HK-2 (cell line): ENCODE results near the gene DNAH10.
"Not testable (repeated sequence)": the region's sequence is repeated elsewhere in the genome, so short reads cannot be mapped to it uniquely, and the experiment has no call there.

Experiments used
- DNase-seq: peaks from one replicate; pipeline ENCODE4 v3.0.0-alpha.2; 2018; ENCODE audit not compliant: unreplicated experiment

Gene DNAH10

GRCh38 chr12:123906711-123907420 lies 144.8 kb downstream of the DNAH10 start:
- no peak for DNase-seq

- peak; percentile 3 for DNase-seq
Measured at GRCh38 chr12:123907726-123908476, 145.8 kb downstream of the DNAH10 start.

- no peak for DNase-seq
Measured at GRCh38 chr12:123908884-123909725, 147.0 kb downstream of the DNAH10 start.

GRCh38 chr12:123910057-123910456 lies 148.0 kb downstream of the DNAH10 start:
- DNase-seq, result no peak

- DNase-seq, result no peak
Measured at GRCh38 chr12:123910761-123911193, 148.7 kb downstream of the DNAH10 start.

- not testable (repeated sequence) for DNase-seq
Measured at GRCh38 chr12:123911672-123912409, 149.7 kb downstream of the DNAH10 start.

- DNase-seq, result no peak
Measured at GRCh38 chr12:123912415-123913380, 150.6 kb downstream of the DNAH10 start.

- no peak for DNase-seq
Measured at GRCh38 chr12:123914726-123915333, 152.7 kb downstream of the DNAH10 start.

GRCh38 chr12:123916729-123917128 lies 154.6 kb downstream of the DNAH10 start:
- DNase-seq, result no peak

- DNase-seq, result no peak
Measured at GRCh38 chr12:123917337-123917850, 155.3 kb downstream of the DNAH10 start.

- DNase-seq, result no peak
Measured at GRCh38 chr12:123919980-123920360, 157.9 kb downstream of the DNAH10 start.

GRCh38 chr12:123923038-123923437 lies 160.9 kb downstream of the DNAH10 start:
- no peak for DNase-seq

GRCh38 chr12:123923927-123924326 lies 161.8 kb downstream of the DNAH10 start:
- no peak for DNase-seq

GRCh38 chr12:123924539-123924938 lies 162.4 kb downstream of the DNAH10 start:
- DNase-seq, result no peak

- no peak for DNase-seq
Measured at GRCh38 chr12:123928274-123928865, 166.3 kb downstream of the DNAH10 start.

GRCh38 chr12:123928897-123929296 lies 166.8 kb downstream of the DNAH10 start:
- DNase-seq, result no peak

GRCh38 chr12:123929946-123930583 lies 168.0 kb downstream of the DNAH10 start:
- DNase-seq, result no peak

- no peak for DNase-seq
Measured at GRCh38 chr12:123931686-123932321, 169.7 kb downstream of the DNAH10 start.
